SK-N-SH treated with all-trans-retinoic acid at 6 μM for 48 hours (cell line): ENCODE measurements around the gene COL25A1.

Experiments used
- ARNTL ChIP-seq: fragments of 450-650 bp; formaldehyde crosslinking; IDR thresholded peaks from 2 replicates; pipeline ENCODE4 v1.5.0; 2020; ENCODE audit warnings: low read depth, mild to moderate bottlenecking, moderate library complexity, borderline replicate concordance
- BACH2 ChIP-seq: fragments of 250-450 bp; sonication (Bioruptor Pico); IDR thresholded peaks from 2 replicates; pipeline ENCODE4 v1.9.0; 2021; ENCODE audit warnings: mild to moderate bottlenecking, borderline replicate concordance
- CSDC2 ChIP-seq: fragments of 250-450 bp; sonication (Bioruptor Pico); IDR thresholded peaks from 2 replicates; pipeline ENCODE4 v1.5.0; 2020; ENCODE audit warnings: mild to moderate bottlenecking, moderate library complexity
- ESRRG ChIP-seq: fragments of 250-450 bp; sonication (Bioruptor Pico); IDR thresholded peaks from 2 replicates; pipeline ENCODE4 v1.6.1; 2021; ENCODE audit warnings: mild to moderate bottlenecking
- ISL1 ChIP-seq: fragments of 250-450 bp; sonication (Bioruptor Pico); IDR thresholded peaks from 2 replicates; pipeline ENCODE4 v2.1.2; 2022; ENCODE audit warnings: mild to moderate bottlenecking, moderate library complexity
- OSR1 ChIP-seq: fragments of 250-450 bp; sonication (Bioruptor Pico); IDR thresholded peaks from 2 replicates; pipeline ENCODE4 v1.8.0; 2022; ENCODE audit warnings: moderate library complexity, mild to moderate bottlenecking, inconsistent platforms
- RARB ChIP-seq: fragments of 250-450 bp; sonication (Bioruptor Pico); IDR thresholded peaks from 2 replicates; pipeline ENCODE4 v1.8.0; 2021; ENCODE audit warnings: mild to moderate bottlenecking, moderate library complexity
- TCF4 ChIP-seq: fragments of 250-450 bp; sonication (Bioruptor Pico); IDR thresholded peaks from 2 replicates; pipeline ENCODE4 v1.8.0; 2021; ENCODE audit warnings: mild to moderate bottlenecking, moderate library complexity, borderline replicate concordance
- ZFP3 ChIP-seq: fragments of 250-450 bp; sonication (Bioruptor Pico); IDR thresholded peaks from 2 replicates; pipeline ENCODE4 v1.5.0; 2020; ENCODE audit warnings: mild to moderate bottlenecking, moderate library complexity
- ZFP30 ChIP-seq: fragments of 450-650 bp; formaldehyde crosslinking; IDR thresholded peaks from 2 replicates; pipeline ENCODE4 v1.5.0; 2022; ENCODE audit warnings: mild to moderate bottlenecking, moderate library complexity
- ZNF70 ChIP-seq: fragments of 450-650 bp; formaldehyde crosslinking; IDR thresholded peaks from 2 replicates; pipeline ENCODE4 v1.5.0; 2020; ENCODE audit warnings: mild to moderate bottlenecking, moderate library complexity
- TF ChIP-seq, protein P1 (sequence below): fragments of 250-450 bp; sonication (Bioruptor Pico); IDR thresholded peaks from 2 replicates; pipeline ENCODE4 v1.8.0; 2020; ENCODE audit warnings: mild to moderate bottlenecking, moderate library complexity, borderline replicate concordance

DNA sequence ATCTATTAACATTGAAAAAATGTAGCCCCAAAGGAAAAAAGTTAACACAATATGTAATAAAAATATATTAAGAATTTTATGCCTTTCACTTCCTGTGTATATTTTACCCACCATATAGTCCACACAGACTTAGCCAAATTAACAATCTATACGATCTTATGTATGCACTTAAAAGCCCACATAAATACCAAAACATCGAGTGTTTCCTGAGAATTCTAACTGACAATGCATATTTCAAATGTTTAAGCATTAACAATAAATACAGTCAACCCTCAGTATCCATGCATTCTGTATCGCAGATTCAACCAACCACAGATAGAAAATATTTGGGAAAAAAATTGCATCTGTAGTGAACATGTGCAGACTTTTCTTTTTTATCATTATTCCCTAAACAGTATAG is 226.8 kb downstream of the COL25A1 start:
- TF ChIP-seq ZNF70 (CRISPR knock-in tag) (no peak), BACH2 (CRISPR knock-in tag) (no peak), RARB (CRISPR knock-in tag) (no peak), TCF4 (CRISPR knock-in tag) (no peak), ESRRG (no peak), ISL1 (no peak), ZFP30 (CRISPR knock-in tag) (no peak), OSR1 (CRISPR knock-in tag) (no peak), ZFP3 (CRISPR knock-in tag) (no peak), CSDC2 (CRISPR knock-in tag) (no peak), ARNTL (CRISPR knock-in tag) (no peak)
- TF ChIP-seq, protein P1, sequence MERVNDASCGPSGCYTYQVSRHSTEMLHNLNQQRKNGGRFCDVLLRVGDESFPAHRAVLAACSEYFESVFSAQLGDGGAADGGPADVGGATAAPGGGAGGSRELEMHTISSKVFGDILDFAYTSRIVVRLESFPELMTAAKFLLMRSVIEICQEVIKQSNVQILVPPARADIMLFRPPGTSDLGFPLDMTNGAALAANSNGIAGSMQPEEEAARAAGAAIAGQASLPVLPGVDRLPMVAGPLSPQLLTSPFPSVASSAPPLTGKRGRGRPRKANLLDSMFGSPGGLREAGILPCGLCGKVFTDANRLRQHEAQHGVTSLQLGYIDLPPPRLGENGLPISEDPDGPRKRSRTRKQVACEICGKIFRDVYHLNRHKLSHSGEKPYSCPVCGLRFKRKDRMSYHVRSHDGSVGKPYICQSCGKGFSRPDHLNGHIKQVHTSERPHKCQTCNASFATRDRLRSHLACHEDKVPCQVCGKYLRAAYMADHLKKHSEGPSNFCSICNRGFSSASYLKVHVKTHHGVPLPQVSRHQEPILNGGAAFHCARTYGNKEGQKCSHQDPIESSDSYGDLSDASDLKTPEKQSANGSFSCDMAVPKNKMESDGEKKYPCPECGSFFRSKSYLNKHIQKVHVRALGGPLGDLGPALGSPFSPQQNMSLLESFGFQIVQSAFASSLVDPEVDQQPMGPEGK (CRISPR knock-in tag), result no peak
